T-helper 22 cell (primary cell): Measurements from ENCODE around the gene RIOK1.

ENCODE experiments used
- DNase-seq: peaks from one replicate; pipeline ENCODE4 v3.0.0-alpha.2; 2020; ENCODE audit warnings: low read depth

Gene RIOK1

DNA sequence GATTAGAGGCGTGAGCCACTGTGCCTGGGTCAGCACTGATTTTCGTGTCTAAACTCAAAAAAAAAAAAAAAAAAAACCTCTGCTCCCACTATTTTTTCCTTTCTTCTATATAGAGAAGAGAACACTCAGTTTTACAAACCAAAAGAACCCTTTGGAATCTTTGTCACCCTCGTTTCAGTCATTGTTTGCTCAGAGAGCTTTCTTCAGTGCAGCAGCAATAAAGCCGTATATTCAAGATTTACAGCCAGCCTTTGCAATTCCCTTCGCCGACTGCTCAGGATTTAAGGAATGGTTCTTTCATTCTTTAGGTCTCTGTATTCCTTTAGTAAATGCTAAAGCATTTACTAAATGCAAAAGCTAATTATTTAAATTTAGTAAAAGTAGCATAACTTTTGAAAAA is 20.1 kb downstream of the RIOK1 start:
- no peak for DNase-seq

GRCh38 chr6:7410851-7411250 is 21.2 kb downstream of the RIOK1 start:
- no peak for DNase-seq

DNA sequence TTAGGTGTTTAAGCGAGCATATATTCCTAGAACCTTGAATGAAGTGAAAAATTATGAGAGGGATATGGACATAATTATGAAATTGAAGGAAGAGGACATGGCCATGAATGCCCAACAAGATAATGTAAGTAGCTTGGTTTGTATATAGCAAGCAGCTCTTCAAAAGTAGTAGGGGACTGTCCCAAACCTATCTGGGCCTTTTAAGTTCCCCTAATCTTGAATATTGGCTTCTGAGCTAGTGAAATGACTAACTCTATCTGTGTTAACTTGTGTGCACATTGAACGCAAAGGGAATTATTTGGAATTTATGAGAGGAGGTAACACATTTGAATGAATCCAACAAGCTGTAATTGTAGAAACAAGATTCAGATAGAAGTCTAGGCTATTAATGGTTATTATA is 21.7 kb downstream of the RIOK1 start:
- DNase-seq = no peak

GRCh38 chr6:7413151-7413823 is 23.7 kb downstream of the RIOK1 start:
- no peak for DNase-seq

DNA sequence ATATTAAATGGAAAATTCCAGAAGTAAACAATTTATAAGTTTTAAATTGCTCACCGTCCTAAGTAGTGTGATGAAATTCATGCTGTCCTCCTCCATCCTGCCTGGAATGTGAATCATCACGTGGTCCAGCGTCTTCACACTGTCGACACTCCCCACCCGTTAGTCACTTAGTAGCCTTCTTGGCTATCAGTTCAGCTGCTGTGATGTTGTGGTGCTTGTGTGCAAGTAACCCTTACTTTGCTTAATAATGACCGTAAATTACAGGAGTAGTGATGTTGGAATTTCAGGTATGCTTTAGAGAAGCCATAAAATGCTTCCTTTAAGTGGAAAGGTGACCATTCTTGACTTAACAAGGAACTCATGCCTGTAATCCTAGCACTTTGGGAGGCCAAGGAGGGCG is 25.2 kb downstream of the RIOK1 start:
- no peak for DNase-seq

DNA sequence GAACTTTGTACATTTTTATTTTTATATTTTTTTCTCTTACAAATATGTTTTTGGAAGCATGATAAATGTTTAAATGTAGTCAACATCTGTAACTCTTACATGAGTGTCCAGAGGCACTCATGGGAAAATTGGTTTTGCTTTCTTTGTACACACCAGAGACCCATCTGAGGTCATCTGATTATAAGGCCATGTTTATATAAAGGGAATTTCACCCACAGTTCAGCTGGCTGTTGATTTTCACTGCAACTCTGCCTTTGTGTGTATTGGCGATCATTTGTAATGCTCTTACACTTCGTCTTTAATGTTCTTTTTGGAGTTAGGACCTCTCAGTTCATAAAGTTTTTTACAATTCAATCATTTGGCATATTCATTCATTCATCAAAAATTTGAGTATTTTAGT is 28.1 kb downstream of the RIOK1 start:
- no peak for DNase-seq

DNA sequence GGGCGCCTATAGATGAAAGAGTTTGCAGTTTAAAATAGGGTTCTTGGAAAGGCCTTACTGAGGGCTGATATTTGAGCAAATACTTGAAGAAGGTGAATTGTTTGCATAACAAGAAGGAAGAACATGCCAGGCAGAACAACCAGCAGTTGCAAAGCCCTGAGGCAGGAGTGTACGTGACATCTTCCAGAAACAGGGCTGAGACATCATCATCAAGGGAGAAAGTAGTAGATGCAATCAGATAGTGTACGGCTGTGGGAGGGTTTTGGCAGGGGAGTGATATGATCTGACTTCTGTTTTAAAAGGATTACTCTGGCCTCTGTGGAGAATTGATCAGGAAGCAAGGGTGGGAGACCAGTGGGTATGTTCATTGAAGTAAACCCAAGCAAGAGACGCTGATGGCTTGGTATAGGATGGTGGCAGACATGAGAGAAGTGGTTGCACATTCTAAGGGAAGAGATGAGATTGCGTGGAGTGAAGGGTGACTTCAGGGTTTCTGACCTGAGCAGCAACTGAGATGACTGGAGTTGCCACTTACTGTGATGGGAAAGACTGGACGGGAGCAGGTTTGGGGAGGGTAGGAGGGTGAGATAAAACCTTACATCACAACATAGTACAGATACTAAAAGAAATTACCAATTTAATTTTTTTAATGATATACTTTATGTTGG is 28.8 kb downstream of the RIOK1 start:
- DNase-seq = no peak

DNA sequence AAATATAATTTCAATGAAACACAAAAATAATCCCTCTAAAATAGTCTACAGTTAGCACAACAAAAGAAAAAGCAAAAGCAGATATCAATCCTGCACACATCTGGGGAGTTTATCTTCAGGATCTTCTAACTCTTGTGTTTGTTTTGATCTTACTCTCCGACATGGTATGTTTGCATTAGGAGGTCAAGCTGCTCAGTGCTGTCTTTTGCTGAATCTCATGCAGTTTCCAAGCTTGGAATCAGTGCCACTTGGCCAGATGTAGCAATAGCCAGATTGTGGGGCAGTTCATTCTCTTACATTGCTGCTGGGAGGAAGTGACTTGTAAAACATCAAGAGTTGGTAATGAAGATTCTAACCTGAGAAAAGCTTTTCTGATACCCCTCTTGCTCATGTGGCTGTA is 29.5 kb downstream of the RIOK1 start:
- DNase-seq = no peak

DNA sequence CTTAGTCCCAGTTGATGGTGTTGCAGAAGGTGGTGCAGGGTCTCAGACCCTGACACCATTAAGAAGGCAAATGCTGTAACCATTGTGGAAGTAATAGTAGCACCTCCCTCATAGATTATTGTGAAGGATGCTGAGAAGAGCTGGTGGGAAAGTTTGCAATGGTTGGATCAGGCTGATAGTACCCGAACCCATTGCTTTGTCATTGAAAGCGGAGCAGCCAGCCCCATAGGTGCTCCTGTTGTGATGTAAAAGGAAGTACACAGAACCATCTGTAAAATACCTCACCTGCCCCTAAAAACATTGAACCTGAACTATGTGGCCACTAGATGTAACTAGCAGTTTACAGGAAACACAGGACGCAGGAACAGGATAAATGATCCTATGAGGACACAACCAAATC is 31.5 kb downstream of the RIOK1 start:
- DNase-seq = no peak

- DNase-seq = no peak
Observed at GRCh38 chr6:7424058-7424457, 34.5 kb downstream of the RIOK1 start.

DNA sequence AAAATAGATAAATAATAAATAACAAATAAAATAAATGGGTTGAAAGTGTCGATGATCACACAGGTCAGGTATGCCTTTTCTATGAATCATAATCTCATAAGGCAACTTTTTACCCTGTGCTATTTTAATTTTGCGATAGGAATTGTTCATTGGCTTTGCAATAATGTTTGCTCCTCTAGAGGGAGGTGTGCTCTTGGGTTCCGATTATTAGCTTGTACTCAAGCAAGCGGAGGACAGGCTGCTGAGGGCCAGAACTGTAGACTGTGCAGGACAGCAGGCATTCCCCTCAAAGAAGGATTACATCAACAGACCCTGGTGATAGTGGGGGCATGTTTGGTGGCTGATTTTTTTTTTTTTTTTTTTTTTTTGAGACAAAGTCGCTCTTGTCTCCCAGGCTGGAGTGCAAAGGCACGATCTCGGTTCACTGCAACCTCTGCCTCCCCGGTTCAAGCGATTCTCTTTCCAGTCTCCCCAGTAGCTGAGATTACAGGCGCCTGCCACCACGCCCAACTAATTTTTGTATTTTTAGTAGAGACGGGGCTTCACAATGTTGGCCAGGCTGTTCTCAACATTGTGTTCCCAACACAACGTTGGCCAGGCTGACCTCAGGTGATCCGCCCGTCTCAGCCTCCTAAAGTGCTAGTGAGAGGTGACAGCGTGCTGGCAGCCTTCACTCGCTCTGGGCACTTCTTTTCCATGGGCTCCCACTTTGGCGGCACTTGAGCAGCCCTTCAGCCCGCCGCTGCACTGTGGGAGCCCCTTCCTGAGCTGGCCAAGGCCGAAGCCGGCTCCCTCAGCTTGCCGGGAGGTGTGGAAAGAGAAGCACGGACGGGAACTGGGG is 35.6 kb downstream of the RIOK1 start:
- DNase-seq = no peak

GRCh38 chr6:7425808-7426190 is 36.2 kb downstream of the RIOK1 start:
- DNase-seq = no peak

DNA sequence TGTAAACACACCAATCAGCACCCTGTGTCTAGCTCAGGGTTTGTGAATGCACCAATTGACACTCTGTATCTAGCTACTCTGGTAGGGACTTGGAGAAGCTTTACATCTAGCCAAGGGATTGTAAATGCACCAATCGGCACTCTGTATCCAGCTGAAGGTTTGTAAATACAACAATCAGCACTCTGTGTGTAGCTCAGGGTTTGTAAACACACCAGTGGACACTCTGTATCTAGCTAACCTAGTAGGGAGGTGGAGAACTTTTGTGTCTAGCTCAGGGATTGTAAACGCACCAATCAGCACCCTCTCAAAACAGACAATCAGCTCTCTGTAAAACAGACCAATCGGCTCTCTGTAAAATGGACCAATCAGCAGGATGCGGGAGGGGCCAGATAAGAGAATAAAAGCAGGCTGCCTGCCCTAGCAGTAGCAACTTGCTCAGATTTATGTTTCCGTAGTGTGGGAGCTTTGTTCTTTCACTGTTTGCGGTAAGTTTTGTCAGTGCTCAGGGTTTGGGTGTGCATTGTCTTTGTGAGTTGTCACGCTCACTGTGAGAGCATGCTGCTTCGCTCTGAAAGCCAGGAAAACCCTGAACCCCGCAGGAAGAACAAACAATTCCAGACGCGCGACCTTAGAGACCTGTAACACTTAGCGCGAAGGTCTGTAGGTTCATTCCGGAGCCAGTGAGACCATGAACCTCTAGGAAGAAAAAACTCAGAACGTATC is 37.0 kb downstream of the RIOK1 start:
- no peak for DNase-seq

- DNase-seq = no peak
Observed at GRCh38 chr6:7431313-7431673, 41.7 kb downstream of the RIOK1 start.

DNA sequence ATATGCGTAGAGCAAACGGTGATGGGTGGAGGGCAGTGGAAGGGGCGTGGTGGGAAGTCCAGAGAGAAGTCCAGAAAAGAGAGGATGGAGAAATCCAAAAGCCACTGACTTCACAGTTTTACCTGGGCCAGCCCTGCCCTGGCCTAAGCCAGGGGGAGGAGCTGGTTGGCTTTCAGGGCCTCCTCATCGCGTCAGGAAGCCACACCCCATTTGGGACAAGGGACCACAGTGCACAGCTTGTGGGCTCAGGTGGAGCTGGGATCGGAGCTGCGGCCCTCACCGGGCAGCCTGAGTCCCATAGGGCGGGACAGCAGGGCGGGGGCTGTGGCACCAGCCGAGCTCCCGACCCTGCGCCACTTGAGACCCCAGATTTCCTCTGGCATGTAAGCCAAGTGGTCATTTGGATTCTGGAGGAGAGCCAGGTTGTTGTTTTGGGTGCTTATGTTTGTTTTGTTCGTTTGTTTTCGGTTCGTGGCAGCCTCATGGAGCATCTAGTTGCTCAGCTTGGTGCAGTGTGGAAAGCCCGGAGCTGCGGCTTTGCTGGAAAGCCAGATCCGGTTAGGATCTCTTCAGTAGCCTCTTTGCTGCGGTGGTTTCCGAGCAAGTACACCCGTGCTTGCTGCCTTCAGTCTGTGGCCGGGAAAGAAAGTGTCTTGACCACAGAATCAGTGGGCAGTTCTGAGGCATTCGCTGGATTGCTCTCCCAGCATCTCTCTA is 42.2 kb downstream of the RIOK1 start:
- DNase-seq = no peak

GRCh38 chr6:7432391-7433120 is 42.9 kb downstream of the RIOK1 start:
- no peak for DNase-seq

GRCh38 chr6:7433121-7433617 is 43.6 kb downstream of the RIOK1 start:
- no peak for DNase-seq

DNA sequence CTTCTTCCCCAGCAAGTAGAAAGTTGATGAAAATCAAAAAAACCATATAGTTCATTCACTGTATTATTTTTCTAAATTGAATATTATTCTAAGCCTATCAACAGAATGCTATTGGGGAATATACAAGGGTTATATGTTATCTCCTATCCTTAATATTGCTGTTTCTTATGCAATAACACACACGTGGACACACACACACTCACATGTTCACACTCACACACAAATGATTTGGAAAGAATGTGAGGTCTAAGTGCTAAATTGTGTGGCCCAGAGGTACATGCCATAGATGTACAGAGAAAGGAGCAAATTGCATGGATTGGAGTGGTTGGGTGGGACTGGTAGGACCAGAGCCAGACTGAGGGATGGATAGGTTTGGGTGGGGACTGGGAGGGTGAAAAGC is 45.1 kb downstream of the RIOK1 start:
- no peak for DNase-seq

GRCh38 chr6:7438011-7438410 is 48.4 kb downstream of the RIOK1 start:
- DNase-seq = no peak

- no peak for DNase-seq
Observed at GRCh38 chr6:7439228-7439627, 49.6 kb downstream of the RIOK1 start.

DNA sequence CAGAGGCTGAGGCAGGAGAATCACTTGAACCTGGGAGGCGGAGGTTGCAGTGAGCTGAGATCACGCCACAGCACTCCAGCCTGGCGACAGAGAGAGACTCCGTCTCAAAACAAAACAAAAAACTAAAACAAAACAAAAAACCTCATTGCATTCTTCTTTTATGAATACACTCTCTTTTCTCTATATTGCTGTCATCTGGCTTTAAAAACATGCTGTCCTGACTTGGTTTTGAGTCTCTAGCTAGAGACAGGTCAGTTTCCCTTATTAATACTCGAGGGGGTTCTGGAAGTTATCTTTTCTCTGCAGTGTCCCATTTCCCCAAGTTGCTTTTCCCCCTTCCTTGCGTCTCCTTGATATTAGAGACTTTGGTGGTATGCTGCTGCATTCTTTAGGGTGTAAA is 50.9 kb downstream of the RIOK1 start:
- DNase-seq = no peak
